GM19035 (cell line): ENCODE results near the gene ATOH8.

Experiments
- ATAC-seq: cut with Tn5 transposase; IDR thresholded peaks from one replicate; pipeline ENCODE4 v1.9.1; 2021; ENCODE audit not compliant: unreplicated experiment

The ATOH8 gene

GRCh38 chr2:85753035-85753524 lies 711 bp upstream of the ATOH8 start:
- no peak for ATAC-seq

GRCh38 chr2:85754313-85755095 lies 713 bp downstream of the ATOH8 start:
- ATAC-seq, result no peak

- no peak for ATAC-seq
Measured at GRCh38 chr2:85755122-85756027, 1.6 kb downstream of the ATOH8 start.

- ATAC-seq, result no peak
Measured at GRCh38 chr2:85756195-85756594, 2.4 kb downstream of the ATOH8 start.

- no peak for ATAC-seq
Measured at GRCh38 chr2:85756822-85757435, 3.1 kb downstream of the ATOH8 start.

GRCh38 chr2:85757860-85758259 lies 4.1 kb downstream of the ATOH8 start:
- no peak for ATAC-seq

GRCh38 chr2:85758361-85759256 lies 4.8 kb downstream of the ATOH8 start:
- no peak for ATAC-seq

GRCh38 chr2:85759257-85759613 lies 5.4 kb downstream of the ATOH8 start:
- no peak for ATAC-seq

GRCh38 chr2:85760371-85760770 lies 6.6 kb downstream of the ATOH8 start:
- ATAC-seq, result no peak

- no peak for ATAC-seq
Measured at GRCh38 chr2:85760872-85761271, 7.1 kb downstream of the ATOH8 start.

- ATAC-seq, result no peak
Measured at GRCh38 chr2:85761512-85761944, 7.7 kb downstream of the ATOH8 start.

GRCh38 chr2:85761946-85762345 lies 8.2 kb downstream of the ATOH8 start:
- ATAC-seq, result no peak

- ATAC-seq, result no peak
Measured at GRCh38 chr2:85763132-85763531, 9.3 kb downstream of the ATOH8 start.

- ATAC-seq, result no peak
Measured at GRCh38 chr2:85763831-85764230, 10.0 kb downstream of the ATOH8 start.

GRCh38 chr2:85765081-85765731 lies 11.4 kb downstream of the ATOH8 start:
- no peak for ATAC-seq

- no peak for ATAC-seq
Measured at GRCh38 chr2:85766229-85766628, 12.4 kb downstream of the ATOH8 start.

GRCh38 chr2:85767803-85768665 lies 14.2 kb downstream of the ATOH8 start:
- ATAC-seq, result no peak

- ATAC-seq, result no peak
Measured at GRCh38 chr2:85768713-85769112, 14.9 kb downstream of the ATOH8 start.
